ENCODE data around the gene NTM. TPM values are rescaled to one million over a fixed set of nuclear protein-coding genes. Genes with fewer than 3 reads are reported as not detected.

NTM gene
- total RNA-seq, 1 experiment from 2014 or later: 9.9 TPM

DNA sequence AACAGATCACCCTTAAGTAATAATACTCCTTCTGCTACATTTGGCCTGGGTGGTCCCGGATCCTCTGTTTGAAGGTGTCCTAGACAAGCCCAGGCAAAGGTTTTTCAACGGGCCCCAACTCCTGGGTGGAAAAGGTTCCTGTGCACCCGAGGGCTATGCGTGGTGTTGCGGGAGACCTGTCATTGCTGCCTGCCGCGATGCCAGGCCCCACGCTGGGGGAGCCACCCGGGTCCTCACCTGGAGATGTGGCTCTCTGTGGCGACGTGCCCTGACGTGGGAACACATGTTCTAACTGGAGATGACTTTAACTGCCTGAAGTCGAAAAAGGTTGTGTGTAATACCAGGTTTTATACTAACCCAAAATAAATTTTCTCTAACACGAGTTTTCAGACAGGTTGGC, 467.1 kb downstream of the NTM start:
- H3K27ac ChIP-seq (ENCODE audit: insufficient read length, low read depth, low read length): no peak overlapping the region
- H3K23me2 ChIP-seq (ENCODE audit: insufficient read length, low read depth, low read length, poor library complexity, severe bottlenecking): no peaks in the 10 kb centered on the region
- H2AK5ac ChIP-seq (ENCODE audit: insufficient read length, low read length): no peak overlapping the region
- Mint-ChIP-seq H3K9me3 (no peaks in the 10 kb centered on the region), H3K27ac (no peak overlapping the region), H3K4me3 (no peak overlapping the region), H3K4me1 (peaks cover 4 to 5% of the 10 kb centered on the region in 2 experiments), H3K36me3 (ENCODE audit: insufficient read depth in 1 of 3, low read depth in 3 of 3) (no peaks in the 10 kb centered on the region), H3K27me3 (ENCODE audit: low read depth) (peaks cover 1% of the 10 kb centered on the region; the same call in 1 of the 2 replicates)
- H3T11ph ChIP-seq (ENCODE audit: low read length): no peak overlapping the region
- H3K9ac ChIP-seq (ENCODE audit: extremely low read depth, insufficient read length, low read length): no peak overlapping the region
- no peak overlapping the region for H4K91ac ChIP-seq (ENCODE audit: insufficient read length, low read depth, low read length)
- H3K4me1 ChIP-seq (ENCODE audit: insufficient read depth, low read length): no peaks in the 10 kb centered on the region; the same call in 1 of the 2 replicates
- no peak overlapping the region for H2BK20ac ChIP-seq (ENCODE audit: low read depth, low read length, poor library complexity, severe bottlenecking)
- H3K23ac ChIP-seq (ENCODE audit: insufficient read length, low read depth, low read length): no peak overlapping the region
- H2BK15ac ChIP-seq (ENCODE audit: low read depth, low read length): no peak overlapping the region
- H4K5ac ChIP-seq (ENCODE audit: insufficient read length, low read depth, low read length): no peak overlapping the region
- H2BK120ac ChIP-seq (ENCODE audit: low read depth, low read length, poor library complexity, severe bottlenecking): no peak overlapping the region
- no peaks in the 10 kb centered on the region for H3K9me3 ChIP-seq (ENCODE audit: control insufficient read depth, low read depth, low read length)
- TF ChIP-seq, protein P1, sequence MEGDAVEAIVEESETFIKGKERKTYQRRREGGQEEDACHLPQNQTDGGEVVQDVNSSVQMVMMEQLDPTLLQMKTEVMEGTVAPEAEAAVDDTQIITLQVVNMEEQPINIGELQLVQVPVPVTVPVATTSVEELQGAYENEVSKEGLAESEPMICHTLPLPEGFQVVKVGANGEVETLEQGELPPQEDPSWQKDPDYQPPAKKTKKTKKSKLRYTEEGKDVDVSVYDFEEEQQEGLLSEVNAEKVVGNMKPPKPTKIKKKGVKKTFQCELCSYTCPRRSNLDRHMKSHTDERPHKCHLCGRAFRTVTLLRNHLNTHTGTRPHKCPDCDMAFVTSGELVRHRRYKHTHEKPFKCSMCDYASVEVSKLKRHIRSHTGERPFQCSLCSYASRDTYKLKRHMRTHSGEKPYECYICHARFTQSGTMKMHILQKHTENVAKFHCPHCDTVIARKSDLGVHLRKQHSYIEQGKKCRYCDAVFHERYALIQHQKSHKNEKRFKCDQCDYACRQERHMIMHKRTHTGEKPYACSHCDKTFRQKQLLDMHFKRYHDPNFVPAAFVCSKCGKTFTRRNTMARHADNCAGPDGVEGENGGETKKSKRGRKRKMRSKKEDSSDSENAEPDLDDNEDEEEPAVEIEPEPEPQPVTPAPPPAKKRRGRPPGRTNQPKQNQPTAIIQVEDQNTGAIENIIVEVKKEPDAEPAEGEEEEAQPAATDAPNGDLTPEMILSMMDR (conservative IDR thresholded peaks at IDR 0.05): no peak
- no peaks in the 10 kb centered on the region for H3K79me2 ChIP-seq (ENCODE audit: insufficient read depth, low read length)
- no peak overlapping the region for H4K8ac ChIP-seq (replicated peaks; ENCODE audit: insufficient read length, low read depth, low read length)
- no peaks in the 10 kb centered on the region for H4K20me1 ChIP-seq (ENCODE audit: control insufficient read depth, insufficient read depth, insufficient read length)
- no peak overlapping the region for H3K14ac ChIP-seq (ENCODE audit: insufficient read depth, low read length)
- no CpG with 5 or more reads among the region's 14 CpGs for WGBS (ENCODE audit: extremely low coverage, insufficient read length, low lambda C conversion rate)
- H3K27me3 ChIP-seq (ENCODE audit: insufficient read depth, low read length): no peaks in the 10 kb centered on the region
- no peak overlapping the region for H2AFZ ChIP-seq (ENCODE audit: low read length)
- no peak overlapping the region for H2BK5ac ChIP-seq (ENCODE audit: insufficient read length, low read length)
- no peak overlapping the region for H3K4me2 ChIP-seq (ENCODE audit: insufficient read depth, insufficient read length, low read length)
- H3K79me1 ChIP-seq (ENCODE audit: insufficient read depth, low read depth, low read length, poor library complexity, severe bottlenecking): no peaks in the 10 kb centered on the region
- no peak for DNase-seq
- no peak overlapping the region for H3K56ac ChIP-seq (ENCODE audit: insufficient read length, low read depth, low read length)
- no peak overlapping the region for H2BK12ac ChIP-seq (ENCODE audit: insufficient read length, low read depth, low read length)
- no peak overlapping the region for H3K18ac ChIP-seq (ENCODE audit: insufficient read length, low read depth, low read length)
- no peak overlapping the region for H3K4ac ChIP-seq (ENCODE audit: low read depth, low read length)
